CD14-positive monocyte (primary cell): ENCODE data around the gene SYT2. TPM values are rescaled to one million over a fixed set of nuclear protein-coding genes. Genes with fewer than 3 reads are reported as not detected.
"Not testable (repeated sequence)": the region's sequence is repeated elsewhere in the genome, so short reads cannot be mapped to it uniquely, and the experiment has no call there.

Experiments used
- DNase-seq, 3 donors: peaks; one replicate each; pipeline ENCODE4 v3.0.0-alpha.2; 2011 to 2022
- H2AFZ ChIP-seq: 2 replicates; pipeline ENCODE4 v1.6.0; 2012; ENCODE audit warnings: mild to moderate bottlenecking, low read depth, low read length, inconsistent platforms; ENCODE audit not compliant: insufficient read depth, poor library complexity, severe bottlenecking
- H3K27ac ChIP-seq, 2 donors: 1 replicate in 1 of 2; 2 replicates in 1 of 2; pipeline ENCODE4 v1.5.1; 2012 to 2013; ENCODE audit warnings: low read length in 2 of 2, control low read depth in 1 of 2, inconsistent platforms in 1 of 2, low read depth in 1 of 2, mild to moderate bottlenecking in 1 of 2
- H3K27me3 ChIP-seq, 2 donors: one replicate each; pipeline versions ENCODE4 v1.6.0 to v1.6.1; 2011 to 2013; ENCODE audit warnings: low read length in 2 of 2; ENCODE audit not compliant: control insufficient read depth in 2 of 2, insufficient read depth in 2 of 2
- H3K36me3 ChIP-seq, 2 donors: replicated peaks in 1 of 2; 1 replicate in 1 of 2; 2 replicates in 1 of 2; pipeline versions ENCODE4 v1.5.1 to v1.6.1; 2012 to 2013; ENCODE audit warnings: low read length in 2 of 2, control low read depth in 1 of 2, inconsistent platforms in 1 of 2, mild to moderate bottlenecking in 1 of 2; ENCODE audit not compliant: insufficient read depth in 2 of 2, control insufficient read depth in 1 of 2
- H3K4me1 ChIP-seq, 2 donors: 1 replicate in 1 of 2; 2 replicates in 1 of 2; pipeline versions ENCODE4 v1.5.1 to v1.6.1; 2012 to 2013; ENCODE audit warnings: low read length in 2 of 2, control low read depth in 1 of 2, inconsistent platforms in 1 of 2, mild to moderate bottlenecking in 1 of 2, moderate library complexity in 1 of 2; ENCODE audit not compliant: insufficient read depth in 2 of 2, control insufficient read depth in 1 of 2
- H3K4me2 ChIP-seq: replicated peaks from 2 replicates; pipeline ENCODE3; 2012; ENCODE audit warnings: low read length, moderate library complexity, mild to moderate bottlenecking; ENCODE audit not compliant: poor library complexity, severe bottlenecking; ENCODE audit errors: extremely low read depth
- H3K4me3 ChIP-seq, 3 experiments: fragments of 200-600 bp in 1 of 3; sonication (generic) in 1 of 3; replicated peaks in 1 of 3; 1 replicate in 2 of 3; 2 replicates in 1 of 3; pipeline ENCODE4 v1.5.1; 2011 to 2013; ENCODE audit warnings: low read length in 3 of 3, mild to moderate bottlenecking in 3 of 3, control low read depth in 2 of 3, low read depth in 2 of 3, inconsistent platforms in 1 of 3, moderate library complexity in 1 of 3
- H3K79me2 ChIP-seq: 2 replicates; pipeline ENCODE4 v1.6.0; 2012; ENCODE audit warnings: mild to moderate bottlenecking, control low read depth, inconsistent platforms, low read length, moderate library complexity; ENCODE audit not compliant: insufficient read depth
- H3K9ac ChIP-seq: 2 replicates; pipeline ENCODE4 v1.6.0; 2017; ENCODE audit warnings: low read length, mild to moderate bottlenecking; ENCODE audit not compliant: insufficient read depth, poor library complexity, severe bottlenecking
- H3K9me3 ChIP-seq, 2 donors: replicated peaks in 1 of 2; 1 replicate in 1 of 2; 2 replicates in 1 of 2; pipeline versions ENCODE4 v1.5.1 to v1.6.1; 2012 to 2013; ENCODE audit warnings: low read length in 2 of 2, control low read depth in 1 of 2; ENCODE audit not compliant: control insufficient read depth in 1 of 2, insufficient read depth in 1 of 2
- H4K20me1 ChIP-seq: 2 replicates; pipeline ENCODE4 v1.6.0; 2012; ENCODE audit warnings: mild to moderate bottlenecking, low read length, control low read depth, moderate library complexity; ENCODE audit not compliant: insufficient read depth
- H3K27ac Mint-ChIP-seq, 7 donors: one replicate each; pipeline ENCODE4 v1.8.0; 2020; ENCODE audit warnings: mild to moderate bottlenecking in 7 of 7, mixed read lengths in 7 of 7, moderate library complexity in 6 of 7, inconsistent platforms in 2 of 7
- H3K27me3 Mint-ChIP-seq, 3 donors: one replicate each; pipeline ENCODE4 v1.8.0; 2021 to 2022; ENCODE audit warnings: low read depth in 3 of 3, mild to moderate bottlenecking in 3 of 3, mixed read lengths in 3 of 3, moderate library complexity in 3 of 3, inconsistent platforms in 1 of 3
- H3K36me3 Mint-ChIP-seq, 2 donors: one replicate each; pipeline ENCODE4 v1.8.0; 2020; ENCODE audit warnings: mixed read lengths in 2 of 2, inconsistent platforms in 1 of 2, mild to moderate bottlenecking in 1 of 2
- H3K4me1 Mint-ChIP-seq: one replicate; pipeline ENCODE4 v1.8.0; 2020; ENCODE audit warnings: mild to moderate bottlenecking, mixed read lengths
- H3K4me3 Mint-ChIP-seq, 2 donors: one replicate each; pipeline ENCODE4 v1.8.0; 2020; ENCODE audit warnings: mild to moderate bottlenecking in 2 of 2, mixed read lengths in 2 of 2, moderate library complexity in 1 of 2
- H3K9me3 Mint-ChIP-seq, 7 donors: one replicate each; pipeline ENCODE4 v1.8.0; 2020 to 2022; ENCODE audit warnings: mixed read lengths in 7 of 7, mild to moderate bottlenecking in 6 of 7, moderate library complexity in 6 of 7, inconsistent platforms in 2 of 7
- CTCF ChIP-seq: fragments of 200-600 bp; IDR thresholded peaks from one replicate; pipeline ENCODE4 v1.8.0; 2022; ENCODE audit warnings: antibody characterized with exemption, mild to moderate bottlenecking
- WGBS: methylation state at CpG from one replicate; pipeline ENCODE4 v1.1.5; 2013; ENCODE audit warnings: missing lambda C conversion rate; ENCODE audit not compliant: insufficient coverage; 5-methylcytosine and 5-hydroxymethylcytosine counted together
- intact Hi-C, 2 donors: fragments of 100-400 bp; cut with micrococcal nuclease; formaldehyde crosslinking; loops; one replicate each; pipeline versions ENCODE4 v1.15.0 to v1.15.1; 2023
- polyA plus RNA-seq, 3 donors: library from polyadenylated mRNA; depleted of rRNA in 1 of 3; unstranded in 2 of 3; stranded (reverse) in 1 of 3; fragments of 300-500 nt in 2 of 3; fragments of >200 nt in 1 of 3; fragmentation: Illumina TruSeq in 2 of 3; gene quantifications; 1 replicate in 2 of 3; 2 replicates in 1 of 3; pipeline ENCODE4 v1.2.3, GENCODE V29; 2012 to 2021

Gene SYT2
- polyA plus RNA-seq, 3 donors = not detected

- H3K4me3 ChIP-seq = peak overlapping the region in 1 of 3 experiments; percentile 53
- H3K9me3 Mint-ChIP-seq = peaks cover 3 to 38% (median 23%) of the 10 kb centered on the region in 7 donors
- H3K4me1 ChIP-seq = peaks cover 29 to 37% of the 10 kb centered on the region in 2 donors
- no peak overlapping the region for H2AFZ ChIP-seq
- H3K36me3 ChIP-seq = no peaks in the 10 kb centered on the region
- H3K4me3 Mint-ChIP-seq = peak overlapping the region in 1 of 2 donors; percentile 20
- DNase-seq = peak in 1 of 3 donors; percentile 14
- no peak for TF ChIP-seq CTCF
- peaks cover 10 to 30% of the 10 kb centered on the region in 2 donors for H3K36me3 Mint-ChIP-seq
- whole genome bisulfite sequencing = 12% methylated on average over 13 of the region's 13 CpGs
- H3K4me1 Mint-ChIP-seq = peaks cover 48% of the 10 kb centered on the region
- peaks cover 84% of the 10 kb centered on the region for H4K20me1 ChIP-seq
- H3K27ac ChIP-seq = no peak overlapping the region
- H3K79me2 ChIP-seq = no peaks in the 10 kb centered on the region
- no peak overlapping the region for H3K9ac ChIP-seq
- peak overlapping the region; percentile 21 to 82 (median 61) for H3K27ac Mint-ChIP-seq
- peaks cover 2 to 14% of the 10 kb centered on the region in 2 donors for H3K9me3 ChIP-seq
- intact Hi-C loops = loop anchor here in 1 of 2 donors (10.0 kb wide), 1 partner anchor 132 kb away; no protein-coding TSS in a partner anchor
- peaks cover 80 to 92% of the 10 kb centered on the region in 2 donors for H3K27me3 ChIP-seq
- peaks cover 45 to 95% (median 46%) of the 10 kb centered on the region in 3 donors for H3K27me3 Mint-ChIP-seq
- H3K4me2 ChIP-seq = peak overlapping the region; percentile 41
Measured at GRCh38 chr1:202616355-202616915, 93.8 kb downstream of the SYT2 start.

GRCh38 chr1:202615501-202616354, 94.5 kb downstream of the SYT2 start:
- peak; percentile 77 to 93 (median 85) for DNase-seq
- no peak overlapping the region for H3K4me3 Mint-ChIP-seq
- no peak overlapping the region for H2AFZ ChIP-seq
- H3K4me3 ChIP-seq = peak overlapping the region in 1 of 3 experiments; percentile 53
- WGBS = 0% methylated on average over 5 of the region's 11 CpGs
- peaks cover 29 to 37% of the 10 kb centered on the region in 2 donors for H3K4me1 ChIP-seq
- peak overlapping the region; percentile 41 for H3K4me2 ChIP-seq
- H3K27ac Mint-ChIP-seq = peak overlapping the region; percentile 32 to 82 (median 64)
- H3K9ac ChIP-seq = no peak overlapping the region
- intact Hi-C loops = loop anchor here in 1 of 2 donors (10.0 kb wide), 1 partner anchor 131 kb away; no protein-coding TSS in a partner anchor
- H3K27me3 Mint-ChIP-seq = peaks cover 52 to 94% (median 53%) of the 10 kb centered on the region in 3 donors
- H3K79me2 ChIP-seq = no peaks in the 10 kb centered on the region
- no peaks in the 10 kb centered on the region for H3K36me3 ChIP-seq
- peaks cover 2 to 14% of the 10 kb centered on the region in 2 donors for H3K9me3 ChIP-seq
- peaks cover 78 to 92% of the 10 kb centered on the region in 2 donors for H3K27me3 ChIP-seq
- H4K20me1 ChIP-seq = peaks cover 77% of the 10 kb centered on the region
- H3K9me3 Mint-ChIP-seq = peaks cover 3 to 38% (median 23%) of the 10 kb centered on the region in 7 donors
- H3K27ac ChIP-seq = no peak overlapping the region
- H3K36me3 Mint-ChIP-seq = peaks cover 10 to 33% of the 10 kb centered on the region in 2 donors
- peaks cover 48% of the 10 kb centered on the region for H3K4me1 Mint-ChIP-seq
- TF ChIP-seq CTCF = no peak

GRCh38 chr1:202615208-202615500, 95.1 kb downstream of the SYT2 start:
- Mint-ChIP-seq H3K27ac (peak overlapping the region in 3 of 7 donors; percentile 32 to 64 (median 46)), H3K36me3 (peaks cover 11 to 36% of the 10 kb centered on the region in 2 donors), H3K27me3 (peaks cover 55 to 92% (median 56%) of the 10 kb centered on the region in 3 donors), H3K9me3 (peaks cover 3 to 39% (median 26%) of the 10 kb centered on the region in 7 donors), H3K4me1 (peaks cover 48% of the 10 kb centered on the region)
- WGBS = 0% methylated on average over 1 of the region's 1 CpG
- H3K9ac ChIP-seq, H3K79me2 ChIP-seq, H3K4me2 ChIP-seq, H3K27ac ChIP-seq, DNase-seq, H3K36me3 ChIP-seq, H2AFZ ChIP-seq, H3K4me3 Mint-ChIP-seq: not testable (repeated sequence)
- Histone ChIP-seq H3K4me1 (peaks cover 29 to 37% of the 10 kb centered on the region in 2 donors), H4K20me1 (peaks cover 71% of the 10 kb centered on the region), H3K4me3 (peak overlapping the region in 1 of 3 experiments; percentile 53), H3K27me3 (peaks cover 72 to 86% of the 10 kb centered on the region in 2 donors), H3K9me3 (peaks cover 2 to 12% of the 10 kb centered on the region in 2 donors)
- intact Hi-C loops = loop anchor here in 1 of 2 donors (10.0 kb wide), 1 partner anchor 130 kb away; no protein-coding TSS in a partner anchor
